HEK293 (cell line): ENCODE results near the gene RAB3GAP2.

Source experiments
- KLF9 ChIP-seq: fragments of 450-650 bp; formaldehyde crosslinking; IDR thresholded peaks from 2 replicates; pipeline ENCODE4 v1.5.1; 2016; ENCODE audit warnings: missing biosample characterization, missing genetic modification characterization, low read depth
- ZFHX2 ChIP-seq: fragments of 450-650 bp; formaldehyde crosslinking; conservative IDR thresholded peaks from 2 replicates; pipeline ENCODE4 v1.5.1; 2016; ENCODE audit warnings: missing biosample characterization, missing genetic modification characterization
- ZFP69B ChIP-seq: fragments of 450-650 bp; formaldehyde crosslinking; IDR thresholded peaks from 2 replicates; pipeline ENCODE4 v1.5.1; 2016; ENCODE audit warnings: missing biosample characterization, missing genetic modification characterization
- ZNF18 ChIP-seq: fragments of 450-650 bp; formaldehyde crosslinking; IDR thresholded peaks from 2 replicates; pipeline ENCODE4 v1.5.1; 2016; ENCODE audit warnings: missing biosample characterization, missing genetic modification characterization
- ZNF362 ChIP-seq: fragments of 450-650 bp; formaldehyde crosslinking; IDR thresholded peaks from 2 replicates; pipeline ENCODE4 v1.5.1; 2016; ENCODE audit warnings: missing biosample characterization, missing genetic modification characterization
- ZNF558 ChIP-seq: fragments of 450-650 bp; formaldehyde crosslinking; IDR thresholded peaks from 2 replicates; pipeline ENCODE4 v1.5.1; 2016; ENCODE audit warnings: missing biosample characterization, missing genetic modification characterization
- ZNF600 ChIP-seq: fragments of 450-650 bp; formaldehyde crosslinking; IDR thresholded peaks from 2 replicates; pipeline ENCODE4 v1.5.1; 2016; ENCODE audit warnings: missing biosample characterization, missing genetic modification characterization
- ZNF610 ChIP-seq: fragments of 450-650 bp; formaldehyde crosslinking; IDR thresholded peaks from 2 replicates; pipeline ENCODE4 v1.5.1; 2016; ENCODE audit warnings: missing biosample characterization, missing genetic modification characterization, borderline replicate concordance
- ZNF692 ChIP-seq: fragments of 450-650 bp; formaldehyde crosslinking; IDR thresholded peaks from 2 replicates; pipeline ENCODE4 v1.5.1; 2016; ENCODE audit warnings: missing biosample characterization, missing genetic modification characterization
- ZNF704 ChIP-seq: fragments of 450-650 bp; formaldehyde crosslinking; IDR thresholded peaks from 2 replicates; pipeline ENCODE4 v1.5.1; 2016; ENCODE audit warnings: missing biosample characterization, missing genetic modification characterization
- ZNF785 ChIP-seq: fragments of 450-650 bp; formaldehyde crosslinking; IDR thresholded peaks from 2 replicates; pipeline ENCODE4 v1.5.1; 2016; ENCODE audit warnings: missing biosample characterization, missing genetic modification characterization
- ZSCAN23 ChIP-seq: fragments of 450-650 bp; formaldehyde crosslinking; IDR thresholded peaks from 2 replicates; pipeline ENCODE4 v1.5.1; 2016; ENCODE audit warnings: missing biosample characterization, missing genetic modification characterization
- TF ChIP-seq, protein P1 (sequence below): fragments of 450-650 bp; formaldehyde crosslinking; IDR thresholded peaks from 2 replicates; pipeline ENCODE4 v1.5.1; 2016; ENCODE audit warnings: missing biosample characterization, missing genetic modification characterization
- TF ChIP-seq, protein P2 (sequence below): fragments of 450-650 bp; formaldehyde crosslinking; conservative IDR thresholded peaks from 2 replicates; pipeline ENCODE4 v1.5.1; 2016; ENCODE audit warnings: low read depth, missing biosample characterization, missing genetic modification characterization
- TF ChIP-seq, protein P3 (sequence below): fragments of 450-650 bp; formaldehyde crosslinking; IDR thresholded peaks from 2 replicates; pipeline ENCODE4 v1.5.1; 2017; ENCODE audit warnings: missing biosample characterization, missing genetic modification characterization
- TF ChIP-seq, protein P4 (sequence below): fragments of 450-650 bp; formaldehyde crosslinking; IDR thresholded peaks from 2 replicates; pipeline ENCODE4 v1.5.1; 2016; ENCODE audit warnings: missing biosample characterization, missing genetic modification characterization
- TF ChIP-seq, protein P5 (sequence below): fragments of 450-650 bp; formaldehyde crosslinking; IDR thresholded peaks from 2 replicates; pipeline ENCODE4 v1.5.1; 2016; ENCODE audit warnings: missing biosample characterization, missing genetic modification characterization
- TF ChIP-seq, protein P6 (sequence below): fragments of 450-650 bp; formaldehyde crosslinking; IDR thresholded peaks from 2 replicates; pipeline ENCODE4 v1.5.1; 2016; ENCODE audit warnings: missing biosample characterization, missing genetic modification characterization

RAB3GAP2 gene

GRCh38 chr1:220119043-220119512 is 153.2 kb downstream of the RAB3GAP2 start (continued):
- TF ChIP-seq ZNF692 (tag by site-specific recombination) (peak; percentile 91), ZNF558 (tag by site-specific recombination) (peak; percentile 84; the same call in 1 of the 2 replicates), ZNF362 (tag by site-specific recombination) (peak; percentile 80), ZNF600 (tag by site-specific recombination) (peak; percentile 98), KLF9 (tag by site-specific recombination) (no peak), ZNF610 (tag by site-specific recombination) (peak; percentile 78), ZFP69B (tag by site-specific recombination) (peak; percentile 81; the same call in 1 of the 2 replicates), ZSCAN23 (peak; percentile 95), ZNF785 (no peak), ZNF704 (tag by site-specific recombination) (no peak), ZFHX2 (tag by site-specific recombination) (no peak), ZNF18 (tag by site-specific recombination) (peak; percentile 82)
- TF ChIP-seq, protein P1, sequence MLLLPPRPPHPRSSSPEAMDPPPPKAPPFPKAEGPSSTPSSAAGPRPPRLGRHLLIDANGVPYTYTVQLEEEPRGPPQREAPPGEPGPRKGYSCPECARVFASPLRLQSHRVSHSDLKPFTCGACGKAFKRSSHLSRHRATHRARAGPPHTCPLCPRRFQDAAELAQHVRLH (tag by site-specific recombination) = peak; percentile 97
- TF ChIP-seq, protein P2, sequence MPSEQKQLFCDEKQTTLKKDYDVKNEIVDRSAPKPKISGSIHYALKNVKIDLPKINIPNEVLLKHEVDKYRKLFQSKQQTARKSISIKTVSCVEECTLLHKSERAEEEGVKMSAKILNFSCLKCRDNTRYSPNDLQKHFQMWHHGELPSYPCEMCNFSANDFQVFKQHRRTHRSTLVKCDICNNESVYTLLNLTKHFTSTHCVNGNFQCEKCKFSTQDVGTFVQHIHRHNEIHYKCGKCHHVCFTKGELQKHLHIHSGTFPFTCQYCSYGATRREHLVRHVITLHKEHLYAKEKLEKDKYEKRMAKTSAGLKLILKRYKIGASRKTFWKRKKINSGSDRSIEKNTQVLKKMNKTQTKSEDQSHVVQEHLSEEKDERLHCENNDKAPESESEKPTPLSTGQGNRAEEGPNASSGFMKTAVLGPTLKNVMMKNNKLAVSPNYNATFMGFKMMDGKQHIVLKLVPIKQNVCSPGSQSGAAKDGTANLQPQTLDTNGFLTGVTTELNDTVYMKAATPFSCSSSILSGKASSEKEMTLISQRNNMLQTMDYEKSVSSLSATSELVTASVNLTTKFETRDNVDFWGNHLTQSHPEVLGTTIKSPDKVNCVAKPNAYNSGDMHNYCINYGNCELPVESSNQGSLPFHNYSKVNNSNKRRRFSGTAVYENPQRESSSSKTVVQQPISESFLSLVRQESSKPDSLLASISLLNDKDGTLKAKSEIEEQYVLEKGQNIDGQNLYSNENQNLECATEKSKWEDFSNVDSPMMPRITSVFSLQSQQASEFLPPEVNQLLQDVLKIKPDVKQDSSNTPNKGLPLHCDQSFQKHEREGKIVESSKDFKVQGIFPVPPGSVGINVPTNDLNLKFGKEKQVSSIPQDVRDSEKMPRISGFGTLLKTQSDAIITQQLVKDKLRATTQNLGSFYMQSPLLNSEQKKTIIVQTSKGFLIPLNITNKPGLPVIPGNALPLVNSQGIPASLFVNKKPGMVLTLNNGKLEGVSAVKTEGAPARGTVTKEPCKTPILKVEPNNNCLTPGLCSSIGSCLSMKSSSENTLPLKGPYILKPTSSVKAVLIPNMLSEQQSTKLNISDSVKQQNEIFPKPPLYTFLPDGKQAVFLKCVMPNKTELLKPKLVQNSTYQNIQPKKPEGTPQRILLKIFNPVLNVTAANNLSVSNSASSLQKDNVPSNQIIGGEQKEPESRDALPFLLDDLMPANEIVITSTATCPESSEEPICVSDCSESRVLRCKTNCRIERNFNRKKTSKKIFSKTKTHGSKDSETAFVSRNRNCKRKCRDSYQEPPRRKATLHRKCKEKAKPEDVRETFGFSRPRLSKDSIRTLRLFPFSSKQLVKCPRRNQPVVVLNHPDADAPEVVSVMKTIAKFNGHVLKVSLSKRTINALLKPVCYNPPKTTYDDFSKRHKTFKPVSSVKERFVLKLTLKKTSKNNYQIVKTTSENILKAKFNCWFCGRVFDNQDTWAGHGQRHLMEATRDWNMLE (tag by site-specific recombination) = peak; percentile 48; the same call in 1 of the 2 replicates
- TF ChIP-seq, protein P3, sequence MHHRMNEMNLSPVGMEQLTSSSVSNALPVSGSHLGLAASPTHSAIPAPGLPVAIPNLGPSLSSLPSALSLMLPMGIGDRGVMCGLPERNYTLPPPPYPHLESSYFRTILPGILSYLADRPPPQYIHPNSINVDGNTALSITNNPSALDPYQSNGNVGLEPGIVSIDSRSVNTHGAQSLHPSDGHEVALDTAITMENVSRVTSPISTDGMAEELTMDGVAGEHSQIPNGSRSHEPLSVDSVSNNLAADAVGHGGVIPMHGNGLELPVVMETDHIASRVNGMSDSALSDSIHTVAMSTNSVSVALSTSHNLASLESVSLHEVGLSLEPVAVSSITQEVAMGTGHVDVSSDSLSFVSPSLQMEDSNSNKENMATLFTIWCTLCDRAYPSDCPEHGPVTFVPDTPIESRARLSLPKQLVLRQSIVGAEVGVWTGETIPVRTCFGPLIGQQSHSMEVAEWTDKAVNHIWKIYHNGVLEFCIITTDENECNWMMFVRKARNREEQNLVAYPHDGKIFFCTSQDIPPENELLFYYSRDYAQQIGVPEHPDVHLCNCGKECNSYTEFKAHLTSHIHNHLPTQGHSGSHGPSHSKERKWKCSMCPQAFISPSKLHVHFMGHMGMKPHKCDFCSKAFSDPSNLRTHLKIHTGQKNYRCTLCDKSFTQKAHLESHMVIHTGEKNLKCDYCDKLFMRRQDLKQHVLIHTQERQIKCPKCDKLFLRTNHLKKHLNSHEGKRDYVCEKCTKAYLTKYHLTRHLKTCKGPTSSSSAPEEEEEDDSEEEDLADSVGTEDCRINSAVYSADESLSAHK = no peak; the same call in 1 of the 2 replicates
- TF ChIP-seq, protein P4, sequence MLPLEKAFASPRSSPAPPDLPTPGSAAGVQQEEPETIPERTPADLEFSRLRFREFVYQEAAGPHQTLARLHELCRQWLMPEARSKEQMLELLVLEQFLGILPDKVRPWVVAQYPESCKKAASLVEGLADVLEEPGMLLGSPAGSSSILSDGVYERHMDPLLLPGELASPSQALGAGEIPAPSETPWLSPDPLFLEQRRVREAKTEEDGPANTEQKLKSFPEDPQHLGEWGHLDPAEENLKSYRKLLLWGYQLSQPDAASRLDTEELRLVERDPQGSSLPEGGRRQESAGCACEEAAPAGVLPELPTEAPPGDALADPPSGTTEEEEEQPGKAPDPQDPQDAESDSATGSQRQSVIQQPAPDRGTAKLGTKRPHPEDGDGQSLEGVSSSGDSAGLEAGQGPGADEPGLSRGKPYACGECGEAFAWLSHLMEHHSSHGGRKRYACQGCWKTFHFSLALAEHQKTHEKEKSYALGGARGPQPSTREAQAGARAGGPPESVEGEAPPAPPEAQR = no peak; the same call in 1 of the 2 replicates
- TF ChIP-seq, protein P5, sequence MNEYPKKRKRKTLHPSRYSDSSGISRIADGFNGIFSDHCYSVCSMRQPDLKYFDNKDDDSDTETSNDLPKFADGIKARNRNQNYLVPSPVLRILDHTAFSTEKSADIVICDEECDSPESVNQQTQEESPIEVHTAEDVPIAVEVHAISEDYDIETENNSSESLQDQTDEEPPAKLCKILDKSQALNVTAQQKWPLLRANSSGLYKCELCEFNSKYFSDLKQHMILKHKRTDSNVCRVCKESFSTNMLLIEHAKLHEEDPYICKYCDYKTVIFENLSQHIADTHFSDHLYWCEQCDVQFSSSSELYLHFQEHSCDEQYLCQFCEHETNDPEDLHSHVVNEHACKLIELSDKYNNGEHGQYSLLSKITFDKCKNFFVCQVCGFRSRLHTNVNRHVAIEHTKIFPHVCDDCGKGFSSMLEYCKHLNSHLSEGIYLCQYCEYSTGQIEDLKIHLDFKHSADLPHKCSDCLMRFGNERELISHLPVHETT = peak; percentile 99
- TF ChIP-seq, protein P6, sequence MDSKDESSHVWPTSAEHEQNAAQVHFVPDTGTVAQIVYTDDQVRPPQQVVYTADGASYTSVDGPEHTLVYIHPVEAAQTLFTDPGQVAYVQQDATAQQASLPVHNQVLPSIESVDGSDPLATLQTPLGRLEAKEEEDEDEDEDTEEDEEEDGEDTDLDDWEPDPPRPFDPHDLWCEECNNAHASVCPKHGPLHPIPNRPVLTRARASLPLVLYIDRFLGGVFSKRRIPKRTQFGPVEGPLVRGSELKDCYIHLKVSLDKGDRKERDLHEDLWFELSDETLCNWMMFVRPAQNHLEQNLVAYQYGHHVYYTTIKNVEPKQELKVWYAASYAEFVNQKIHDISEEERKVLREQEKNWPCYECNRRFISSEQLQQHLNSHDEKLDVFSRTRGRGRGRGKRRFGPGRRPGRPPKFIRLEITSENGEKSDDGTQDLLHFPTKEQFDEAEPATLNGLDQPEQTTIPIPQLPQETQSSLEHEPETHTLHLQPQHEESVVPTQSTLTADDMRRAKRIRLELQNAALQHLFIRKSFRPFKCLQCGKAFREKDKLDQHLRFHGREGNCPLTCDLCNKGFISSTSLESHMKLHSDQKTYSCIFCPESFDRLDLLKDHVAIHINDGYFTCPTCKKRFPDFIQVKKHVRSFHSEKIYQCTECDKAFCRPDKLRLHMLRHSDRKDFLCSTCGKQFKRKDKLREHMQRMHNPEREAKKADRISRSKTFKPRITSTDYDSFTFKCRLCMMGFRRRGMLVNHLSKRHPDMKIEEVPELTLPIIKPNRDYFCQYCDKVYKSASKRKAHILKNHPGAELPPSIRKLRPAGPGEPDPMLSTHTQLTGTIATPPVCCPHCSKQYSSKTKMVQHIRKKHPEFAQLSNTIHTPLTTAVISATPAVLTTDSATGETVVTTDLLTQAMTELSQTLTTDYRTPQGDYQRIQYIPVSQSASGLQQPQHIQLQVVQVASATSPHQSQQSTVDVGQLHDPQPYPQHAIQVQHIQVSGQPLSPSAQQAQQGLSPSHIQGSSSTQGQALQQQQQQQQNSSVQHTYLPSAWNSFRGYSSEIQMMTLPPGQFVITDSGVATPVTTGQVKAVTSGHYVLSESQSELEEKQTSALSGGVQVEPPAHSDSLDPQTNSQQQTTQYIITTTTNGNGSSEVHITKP (tag by site-specific recombination) = peak; percentile 93
